HG02840 (cell line): ENCODE data around the gene SPECC1.
"Not testable (repeated sequence)": the region's sequence is repeated elsewhere in the genome, so short reads cannot be mapped to it uniquely, and the experiment has no call there.

Experiments
- ATAC-seq: cut with Tn5 transposase; IDR thresholded peaks from one replicate; pipeline ENCODE4 v1.9.1; 2021; ENCODE audit warnings: mild to moderate bottlenecking, moderate library complexity, moderate number of reproducible peaks; ENCODE audit not compliant: unreplicated experiment, low FRiP score

The SPECC1 gene

DNA sequence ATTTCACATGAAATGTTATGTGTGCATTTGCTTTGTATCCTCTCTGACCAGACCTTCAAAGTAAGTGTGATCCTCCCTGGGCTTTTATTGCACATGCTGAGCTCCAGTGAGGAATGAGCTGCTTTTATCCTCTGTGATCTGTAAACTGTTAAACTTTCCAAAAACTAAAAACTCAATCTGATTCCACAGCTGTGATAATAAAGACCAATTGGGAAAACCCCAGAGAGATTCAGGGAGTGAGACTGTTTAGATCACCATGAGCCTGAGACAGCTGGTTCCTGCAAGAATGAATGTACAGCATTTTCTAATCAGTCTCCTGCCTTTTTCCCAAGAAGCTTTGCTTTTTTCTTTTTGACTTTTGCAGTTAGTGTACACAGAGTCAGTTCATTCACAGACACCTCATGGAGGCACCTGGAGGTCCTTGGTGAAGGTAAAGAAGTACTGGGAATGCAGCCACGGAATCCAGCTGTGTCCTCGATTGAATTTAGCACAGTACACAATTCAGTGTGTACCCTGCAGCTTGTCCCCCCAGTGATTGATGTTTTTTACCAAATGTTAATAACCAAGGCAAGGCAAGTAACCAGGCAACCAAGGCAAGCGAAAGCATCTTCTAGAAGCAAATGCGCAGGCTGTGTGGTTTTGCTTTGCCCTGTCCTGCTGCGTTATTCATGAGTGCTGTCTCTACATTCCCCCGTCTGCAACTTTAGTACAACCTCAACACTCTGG, 275.6 kb downstream of the SPECC1 start:
- ATAC-seq = no peak

DNA sequence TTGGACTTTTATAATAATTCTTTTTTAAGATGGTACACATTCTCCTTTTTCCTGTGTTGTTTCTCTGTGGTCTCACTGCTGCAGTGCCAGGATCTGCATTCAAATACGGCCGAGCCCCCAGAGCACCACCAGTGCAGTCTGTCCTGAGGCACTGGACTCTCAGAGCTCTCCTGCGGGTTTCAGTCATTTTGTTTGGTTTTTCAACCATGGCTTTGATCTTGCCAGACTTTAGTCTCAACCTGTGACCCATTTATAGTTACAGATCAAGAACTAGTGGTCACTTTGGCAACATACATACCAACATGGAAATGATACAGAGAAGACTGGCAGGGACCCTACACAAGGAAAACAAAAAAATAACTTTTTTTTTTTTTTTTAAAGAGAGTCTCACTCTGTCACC, 280.8 kb downstream of the SPECC1 start:
- ATAC-seq = no peak

DNA sequence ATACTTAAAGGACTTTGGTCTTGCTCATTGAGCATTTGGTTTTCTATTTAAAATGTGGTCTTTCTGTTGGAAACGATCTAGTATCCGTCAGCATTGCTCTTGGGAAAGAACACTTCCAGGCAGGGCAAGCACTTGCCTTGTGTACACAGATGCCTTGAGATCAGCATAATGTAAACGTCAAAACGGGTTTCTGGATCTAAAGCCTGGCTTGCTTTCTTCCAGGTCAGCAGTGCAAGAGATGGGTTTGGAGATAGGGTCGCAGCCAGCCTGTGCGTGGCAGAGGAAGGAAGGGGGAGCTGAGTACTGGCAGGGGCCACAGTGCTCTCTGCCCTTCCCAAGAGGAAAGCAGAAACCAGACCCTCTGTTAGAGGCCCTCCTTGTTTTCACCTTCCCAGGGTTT, 282.7 kb downstream of the SPECC1 start:
- no peak for ATAC-seq

DNA sequence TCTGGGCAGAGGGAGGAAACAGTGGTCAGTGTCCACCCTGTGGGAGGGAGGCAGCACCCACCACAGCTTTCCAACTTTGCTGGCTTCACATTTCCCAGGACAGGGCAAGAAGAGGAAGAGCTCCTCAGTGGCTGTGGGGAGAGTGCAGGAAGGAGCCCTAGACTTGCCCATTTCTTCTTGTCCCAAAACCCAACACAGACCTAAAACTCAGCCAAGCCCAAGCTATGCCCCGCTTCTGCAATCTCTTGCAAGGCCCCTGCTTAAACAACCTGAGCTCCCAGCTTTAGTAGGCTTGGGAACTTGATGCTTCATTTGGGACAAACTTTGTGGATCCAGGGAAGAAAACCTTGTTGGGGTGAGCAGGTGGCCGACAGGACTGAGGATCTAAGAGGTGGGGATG, 284.3 kb downstream of the SPECC1 start:
- no peak for ATAC-seq

DNA sequence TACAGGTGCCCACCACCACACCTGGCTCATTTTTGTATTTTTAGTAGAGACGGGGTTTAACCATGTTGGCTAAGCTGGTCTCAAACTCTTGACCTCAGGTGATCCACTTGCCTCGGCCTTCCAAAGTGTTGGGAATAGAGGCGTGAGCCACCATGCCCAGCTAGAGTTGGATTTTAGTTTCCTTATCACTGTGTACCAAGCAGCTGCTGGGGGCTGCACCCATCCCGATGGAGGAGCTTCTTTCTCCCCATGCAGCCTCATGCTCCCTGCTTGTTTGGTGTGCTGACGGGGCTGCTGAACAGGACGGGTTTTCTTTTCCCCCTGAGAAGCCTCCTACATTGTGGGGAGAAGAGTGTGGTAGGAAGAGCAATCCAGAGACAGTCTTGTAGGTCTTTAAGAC, 285.0 kb downstream of the SPECC1 start:
- ATAC-seq = no peak

DNA sequence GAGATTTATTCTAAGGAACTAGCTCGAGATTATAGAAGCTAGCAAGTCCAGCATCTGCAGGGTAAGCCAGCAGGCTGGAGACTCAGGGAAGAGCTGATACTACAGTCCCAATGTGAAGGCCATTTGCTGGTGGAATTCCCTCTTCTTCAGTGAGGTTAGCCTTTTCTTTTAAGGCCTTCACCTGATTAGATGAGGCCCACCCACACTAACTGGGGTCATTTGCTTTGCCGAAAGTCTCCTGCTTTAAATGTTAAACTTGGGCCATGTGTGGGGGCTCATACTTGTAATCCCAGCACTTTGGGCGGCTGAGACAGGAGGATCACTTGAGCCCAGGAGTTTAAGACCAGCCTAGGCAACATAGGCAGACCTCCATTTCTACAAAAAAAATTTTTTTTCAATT, 289.9 kb downstream of the SPECC1 start:
- ATAC-seq = no peak

DNA sequence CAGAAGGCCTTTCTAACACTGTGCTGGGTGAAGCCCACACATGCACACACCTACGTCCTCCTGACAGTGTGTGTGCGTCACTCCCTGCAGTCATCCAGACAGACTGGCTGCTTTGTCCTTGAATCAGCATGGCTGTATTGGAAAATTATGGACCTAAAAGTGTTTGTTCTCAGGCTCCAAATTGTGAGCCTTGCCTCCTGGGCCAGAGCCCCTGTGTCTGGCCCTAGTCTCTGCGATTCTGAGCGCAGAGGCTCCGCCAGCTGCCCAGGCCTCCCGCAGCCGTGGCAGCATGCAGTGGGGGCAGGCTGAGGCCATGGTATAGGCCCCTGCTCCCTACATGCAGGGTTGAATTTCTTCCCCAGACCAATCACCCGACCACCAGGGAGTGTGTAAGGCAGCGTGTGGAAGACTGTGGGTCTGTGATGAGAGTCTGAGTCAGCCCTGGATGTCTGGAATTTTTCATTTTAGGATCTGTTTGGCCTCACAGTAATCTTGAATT, 291.3 kb downstream of the SPECC1 start:
- no peak for ATAC-seq

DNA sequence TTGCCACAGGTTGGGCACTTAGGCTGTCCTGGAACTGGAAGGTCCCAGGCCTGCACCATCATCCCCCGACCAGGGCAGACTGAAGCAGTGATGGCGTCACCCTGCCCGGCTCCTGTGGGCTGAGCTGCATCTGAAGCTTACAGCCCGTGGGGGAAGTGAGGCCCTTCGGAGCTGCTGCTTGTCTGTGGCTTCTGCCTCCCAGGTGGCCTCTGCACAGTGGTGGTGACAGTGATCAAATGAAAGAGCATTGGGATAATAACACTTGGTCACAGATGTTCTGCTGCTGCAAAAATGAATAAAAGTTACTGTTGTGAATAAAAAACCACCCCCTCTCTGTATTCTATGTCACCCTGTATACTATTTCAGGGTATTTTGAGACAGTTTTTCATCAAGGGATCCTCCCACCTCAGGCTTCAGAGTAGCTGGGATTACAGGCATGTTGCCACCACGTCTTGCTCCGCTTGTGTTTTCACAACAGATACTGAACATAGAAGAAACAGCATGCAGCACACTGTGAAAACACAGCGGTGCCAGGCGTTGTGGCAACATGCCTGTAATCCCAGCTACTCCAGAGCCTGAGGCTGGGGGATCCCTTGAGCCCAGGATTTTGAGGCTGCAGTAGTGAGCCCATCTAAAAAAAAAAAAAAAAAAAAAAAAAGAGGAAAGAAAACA, 293.2 kb downstream of the SPECC1 start:
- no peak for ATAC-seq

DNA sequence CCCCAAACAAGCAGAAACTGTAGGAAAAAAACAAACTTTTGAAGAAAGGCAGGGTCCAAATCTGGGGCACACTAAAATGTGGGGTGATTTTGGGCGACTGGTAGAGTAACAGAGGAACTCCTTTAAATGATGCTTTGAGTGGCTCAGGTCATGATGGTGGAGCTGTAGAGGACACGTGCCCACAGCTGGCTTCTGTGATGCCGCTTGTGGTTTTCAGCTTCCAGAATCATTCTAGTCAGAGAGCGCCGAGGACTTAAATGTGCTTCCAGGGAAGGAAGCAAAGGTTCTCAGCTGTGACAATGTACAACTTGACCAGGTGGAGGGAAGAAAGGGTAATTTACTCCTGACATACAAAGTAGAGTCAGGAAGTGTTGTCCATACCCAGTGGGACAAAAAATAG, 295.8 kb downstream of the SPECC1 start:
- ATAC-seq = no peak

DNA sequence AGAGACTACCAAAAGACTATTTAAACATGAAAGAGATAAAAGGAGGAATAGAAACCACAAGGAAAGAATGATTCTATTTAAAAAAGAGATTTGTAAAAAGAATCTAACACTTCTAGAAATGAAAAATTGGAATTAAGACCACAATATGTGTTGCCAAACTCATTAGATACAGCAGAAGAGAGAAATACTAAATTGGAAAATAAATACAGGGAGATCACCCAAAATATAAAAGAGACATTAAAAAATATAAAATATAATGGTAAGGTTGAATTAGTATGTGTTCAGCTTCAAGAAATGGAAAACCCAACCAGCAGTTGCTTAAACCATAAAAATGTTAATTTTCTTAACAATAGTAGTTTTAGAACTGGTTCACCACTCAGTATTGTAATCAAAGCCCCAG, 297.8 kb downstream of the SPECC1 start:
- ATAC-seq = no peak

DNA sequence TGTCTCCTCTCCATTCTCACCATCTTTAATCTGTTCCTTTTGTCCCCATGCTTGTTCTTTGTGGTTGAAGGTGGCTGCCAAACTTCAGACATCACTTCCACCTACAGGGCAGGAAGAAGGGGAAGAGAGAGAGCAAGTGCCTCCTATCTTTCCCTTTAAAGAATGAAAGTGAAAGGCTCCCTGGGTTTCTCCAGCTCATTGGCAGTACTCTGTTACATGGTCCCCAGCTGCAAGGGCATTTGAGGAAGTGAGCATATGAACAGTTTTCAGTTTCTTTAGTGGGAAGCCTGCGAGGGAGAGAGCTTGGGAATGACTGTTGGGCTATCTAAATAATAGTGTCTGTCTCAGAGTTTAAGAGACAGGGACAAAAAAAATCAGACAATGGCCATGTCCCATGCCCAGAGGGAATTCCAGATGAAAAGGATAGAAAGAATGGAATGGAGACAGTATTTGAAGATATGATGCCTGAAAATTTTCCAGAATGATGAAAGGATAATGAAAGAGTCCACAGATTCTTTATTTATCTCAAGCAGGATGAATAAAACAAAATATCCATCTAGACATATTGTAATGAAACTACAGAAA, 298.3 kb downstream of the SPECC1 start:
- no peak for ATAC-seq

DNA sequence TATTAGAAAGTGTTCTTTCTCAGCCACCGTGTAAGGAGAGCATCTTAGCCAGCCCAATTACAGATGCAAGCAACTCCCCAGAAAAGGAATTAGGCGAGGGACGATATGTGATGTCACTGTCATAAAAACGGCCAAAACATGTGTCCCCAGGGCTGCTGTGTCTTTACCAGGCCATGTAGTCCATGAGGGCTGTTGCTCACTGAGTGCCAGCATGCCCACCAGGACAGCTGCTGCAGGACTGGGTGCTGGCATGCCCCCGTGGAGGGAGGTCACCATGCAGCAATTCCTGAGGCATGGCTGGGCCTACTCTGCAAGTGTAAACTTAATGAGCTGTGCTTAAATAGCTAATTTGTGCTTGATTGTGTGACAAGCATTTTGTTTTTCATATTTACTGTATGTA, 301.3 kb downstream of the SPECC1 start:
- no peak for ATAC-seq

DNA sequence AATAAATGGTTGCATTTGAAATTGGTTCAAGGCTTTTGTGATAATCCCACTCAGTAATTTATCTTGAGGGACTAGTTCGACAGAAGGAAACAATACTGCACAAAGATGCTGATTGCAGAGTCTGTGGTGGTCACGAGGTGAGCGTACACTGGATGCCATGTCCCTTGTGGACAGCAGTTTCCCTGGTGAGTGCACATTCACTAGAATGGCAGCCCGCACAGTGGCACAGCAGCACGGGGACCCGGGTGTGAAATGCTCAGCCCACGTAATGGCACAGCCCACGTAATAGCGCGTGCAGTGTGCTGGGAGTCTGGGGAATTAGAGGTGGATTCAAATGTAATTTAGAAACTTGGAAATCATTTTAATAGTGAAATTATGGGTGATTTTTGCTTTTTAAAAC, 304.1 kb downstream of the SPECC1 start:
- ATAC-seq = no peak

DNA sequence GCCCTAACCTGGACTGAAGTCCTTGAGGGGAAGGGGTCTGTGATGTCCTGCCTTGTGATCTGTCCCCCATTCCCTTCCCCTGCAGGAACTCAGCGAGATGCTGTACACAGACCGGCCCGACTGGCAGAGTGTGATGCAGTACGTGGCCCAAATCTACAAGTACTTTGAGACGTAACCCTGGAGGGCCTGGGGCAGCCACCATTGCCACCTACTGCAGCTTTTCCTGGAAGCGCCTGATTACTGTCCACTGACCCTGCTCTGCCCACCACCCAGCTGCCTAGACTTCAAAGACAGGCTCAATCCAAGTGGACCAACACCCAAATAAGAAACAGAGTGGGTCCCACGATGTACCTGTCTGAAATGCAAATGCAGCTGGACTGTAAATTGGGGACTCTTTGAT, 304.7 kb downstream of the SPECC1 start:
- no peak for ATAC-seq

DNA sequence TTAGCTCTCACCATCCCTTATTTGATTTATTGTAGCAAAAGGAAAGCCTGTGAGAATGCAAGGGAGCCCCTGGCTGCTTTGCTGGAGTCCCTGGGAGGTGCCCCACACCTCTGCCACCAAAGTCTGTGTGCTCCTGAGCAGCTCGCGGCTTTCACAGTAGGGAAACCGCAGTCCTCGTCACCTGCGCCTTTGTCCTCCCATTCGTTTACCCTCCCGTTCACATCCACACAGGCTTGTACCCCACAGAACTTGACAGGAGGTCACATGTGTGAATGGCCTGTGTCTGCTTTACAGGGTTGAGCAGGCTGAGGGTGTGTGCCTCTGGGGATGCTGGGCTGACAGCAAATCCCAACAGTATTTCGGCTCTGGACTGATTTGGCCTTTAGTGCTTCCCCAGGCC, 305.7 kb downstream of the SPECC1 start:
- ATAC-seq = no peak

DNA sequence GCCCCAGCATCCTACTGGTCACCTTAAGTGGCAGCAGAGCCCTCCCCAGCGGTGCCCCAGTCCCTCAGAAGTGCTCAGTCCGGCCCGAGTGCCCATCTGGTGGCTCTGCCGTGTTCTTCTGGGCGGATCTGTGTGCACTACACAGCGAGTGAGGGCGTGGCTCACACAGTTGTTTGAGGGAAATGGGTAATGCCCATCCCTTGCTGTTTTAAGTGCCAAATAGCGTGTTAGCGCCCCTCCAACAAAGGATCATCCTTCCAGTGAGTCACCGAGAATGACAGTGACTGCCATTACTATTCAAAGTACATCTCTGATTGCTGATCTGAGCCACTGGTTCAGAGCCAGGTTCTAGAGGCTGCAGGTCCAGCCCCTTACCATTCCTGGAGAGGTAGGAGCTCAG, 306.2 kb downstream of the SPECC1 start:
- no peak for ATAC-seq

DNA sequence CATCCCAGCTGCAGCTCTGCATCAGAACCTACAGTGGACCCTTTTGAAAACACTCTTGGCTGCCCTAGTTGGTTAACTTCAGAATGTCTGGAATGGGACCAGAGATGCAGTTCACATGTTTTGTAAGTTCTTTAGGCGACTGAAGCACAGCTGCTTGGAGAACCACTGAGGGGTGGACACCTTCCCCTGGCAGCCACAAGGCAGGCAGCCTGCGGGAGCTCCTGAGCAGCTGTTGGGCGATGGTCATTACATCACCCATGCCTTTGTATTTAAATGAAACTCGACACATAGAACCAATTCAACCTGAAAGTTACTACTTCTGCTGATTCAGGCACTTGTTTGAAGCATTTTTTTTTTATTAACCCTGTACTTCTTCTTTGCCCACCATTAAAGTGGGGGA, 306.7 kb downstream of the SPECC1 start:
- no peak for ATAC-seq

DNA sequence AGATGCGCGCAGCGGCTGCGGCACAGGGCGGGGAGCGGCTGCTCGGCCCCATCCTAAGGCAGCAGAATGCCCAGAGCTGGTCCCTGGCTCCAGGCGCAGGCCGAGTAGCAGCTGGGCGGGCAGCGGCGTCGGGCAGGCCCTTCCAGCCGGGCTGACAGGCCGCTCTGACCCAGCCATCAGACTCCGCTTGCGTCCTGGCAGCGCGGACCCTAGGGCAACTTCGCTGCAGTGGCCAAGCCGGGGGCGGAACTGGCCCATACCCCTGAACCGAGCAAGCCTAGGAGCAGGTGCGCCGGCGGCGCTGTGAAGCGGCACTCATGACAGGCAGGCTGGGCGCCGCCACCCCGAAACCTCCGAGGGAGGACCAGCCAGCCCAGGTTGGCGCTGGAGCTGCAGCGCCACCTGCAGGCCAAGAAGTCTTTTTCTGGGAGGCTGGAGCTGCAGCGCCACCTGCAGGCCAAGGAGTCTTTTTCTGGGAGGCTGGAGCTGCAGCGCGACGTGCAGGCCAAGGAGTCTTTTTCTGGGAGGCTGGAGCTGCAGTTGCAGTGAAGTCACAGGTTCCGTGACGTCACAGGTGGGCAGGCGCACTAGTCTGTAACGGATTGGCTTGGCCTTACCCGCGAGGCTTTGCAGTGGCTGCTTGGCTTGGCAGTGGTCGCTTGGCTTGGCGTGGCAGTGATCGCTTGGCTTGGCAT, 311.5 kb downstream of the SPECC1 start:
- not testable (repeated sequence) for ATAC-seq

DNA sequence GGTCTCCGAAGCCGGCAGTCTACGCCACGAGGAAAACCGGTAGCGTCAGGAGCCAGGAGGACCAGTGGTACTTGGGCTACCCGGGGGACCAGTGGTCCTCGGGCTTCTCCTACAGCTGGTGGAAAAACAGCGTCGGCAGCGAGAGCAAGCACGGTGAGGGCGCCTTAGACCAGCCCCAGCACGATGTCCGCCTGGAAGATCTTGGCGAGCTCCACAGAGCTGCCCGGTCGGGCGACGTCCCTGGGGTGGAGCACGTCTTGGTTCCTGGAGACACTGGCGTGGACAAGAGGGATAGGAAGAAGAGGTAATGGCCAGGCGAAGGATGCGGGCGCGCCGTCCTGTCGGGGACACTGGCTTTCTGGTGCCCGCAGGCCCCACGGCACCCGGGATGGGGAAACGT, 312.2 kb downstream of the SPECC1 start:
- ATAC-seq = not testable (repeated sequence)

DNA sequence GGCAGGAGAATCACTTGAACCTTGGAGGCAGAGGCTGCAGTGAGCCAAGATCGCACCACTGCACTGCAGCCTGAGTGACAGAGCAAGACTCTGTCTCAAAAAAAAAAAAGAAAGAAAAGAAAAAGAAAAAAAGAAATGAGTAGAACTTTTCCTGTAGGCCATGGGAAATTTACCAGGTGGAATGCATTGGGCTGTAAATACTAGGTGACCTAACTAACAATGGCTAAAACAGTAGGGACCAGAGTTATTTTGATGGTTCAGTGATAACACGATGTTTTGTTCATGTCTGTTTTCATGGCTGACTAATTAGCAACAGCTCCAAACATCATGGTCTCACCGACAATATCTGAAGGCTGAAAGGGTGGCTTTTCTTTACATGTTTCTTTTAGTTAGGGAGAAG, 318.6 kb downstream of the SPECC1 start:
- ATAC-seq = not testable (repeated sequence)

DNA sequence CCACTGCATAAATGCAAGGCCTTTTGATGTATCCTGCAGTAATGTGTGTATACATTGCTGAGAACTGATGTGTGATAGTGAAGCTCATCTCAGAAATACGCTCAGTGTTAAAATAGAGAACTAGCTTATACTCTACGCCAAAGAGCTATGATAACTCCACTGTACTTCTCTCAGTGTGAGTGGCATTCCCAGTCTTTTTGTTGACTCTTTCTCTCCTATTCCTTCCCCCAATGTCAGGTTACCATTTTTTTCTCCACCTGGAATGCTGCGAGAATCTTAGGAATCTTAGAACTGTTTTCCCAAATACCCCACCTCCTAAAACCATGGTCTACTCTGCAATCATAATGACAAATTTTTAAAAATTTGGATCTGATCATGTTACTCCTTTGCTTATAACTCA, 342.2 kb downstream of the SPECC1 start:
- ATAC-seq = not testable (repeated sequence)
